DMS79 (cell line): ENCODE measurements around the gene PGM5.

Source experiments
- DNase-seq: peaks from one replicate; lab custom pipeline; 2025; lab: John Stamatoyannopoulos, UW

The PGM5 gene

GRCh38 chr9:68536876-68537615, 180.6 kb downstream of the PGM5 start:
- DNase-seq = no peak

- DNase-seq = no peak
Observed at GRCh38 chr9:68537616-68537880, 181.1 kb downstream of the PGM5 start.

- no peak for DNase-seq
Observed at GRCh38 chr9:68538200-68538599, 181.8 kb downstream of the PGM5 start.

GRCh38 chr9:68540712-68541535, 184.5 kb downstream of the PGM5 start, which contains the start of gene TMEM252:
Gene TMEM252 (minus strand): TSS chr9:68540883. CDS start chr9:68540814, 69 bp downstream.
- no peak for DNase-seq

- no peak for DNase-seq
Observed at GRCh38 chr9:68541568-68541967, 185.2 kb downstream of the PGM5 start.

- no peak for DNase-seq
Observed at GRCh38 chr9:68545033-68545705, 188.8 kb downstream of the PGM5 start.

GRCh38 chr9:68546596-68547390, 190.4 kb downstream of the PGM5 start:
- DNase-seq = no peak

GRCh38 chr9:68547417-68547816, 191.0 kb downstream of the PGM5 start:
- no peak for DNase-seq

- no peak for DNase-seq
Observed at GRCh38 chr9:68548241-68548640, 191.8 kb downstream of the PGM5 start.

GRCh38 chr9:68551191-68551590, 194.8 kb downstream of the PGM5 start:
- no peak for DNase-seq

- no peak for DNase-seq
Observed at GRCh38 chr9:68552700-68553476, 196.5 kb downstream of the PGM5 start.

- no peak for DNase-seq
Observed at GRCh38 chr9:68555437-68556150, 199.2 kb downstream of the PGM5 start.

- DNase-seq = no peak
Observed at GRCh38 chr9:68558545-68558944, 202.1 kb downstream of the PGM5 start.

- DNase-seq = no peak
Observed at GRCh38 chr9:68560071-68560844, 203.8 kb downstream of the PGM5 start.

- no peak for DNase-seq
Observed at GRCh38 chr9:68562461-68562860, 206.1 kb downstream of the PGM5 start.

GRCh38 chr9:68567565-68567964, 211.2 kb downstream of the PGM5 start:
- DNase-seq = no peak

GRCh38 chr9:68574150-68574549, 217.7 kb downstream of the PGM5 start:
- no peak for DNase-seq

GRCh38 chr9:68575817-68576216, 219.4 kb downstream of the PGM5 start:
- no peak for DNase-seq

GRCh38 chr9:68577774-68578591, 221.6 kb downstream of the PGM5 start:
- DNase-seq = no peak
